Activated CD4-positive, alpha-beta T cell treated with anti-CD3 and anti-CD28 coated beads, Interleukin-2, Interleukin-4, amounts not matched to agents 100 ng/mL and 50 ng/mL, durations not matched to agents 16 hours and 8 hours (primary cell): ENCODE measurements around the gene ALKBH1.
A peak's percentile ranks its signal among the peaks of the same experiment; 100 is the strongest.
"Not testable (repeated sequence)": the region's sequence is repeated elsewhere in the genome, so short reads cannot be mapped to it uniquely, and the experiment has no call there.

ENCODE experiments used
- DNase-seq: peaks from one replicate; pipeline ENCODE4 v3.0.0-alpha.2; 2020; ENCODE audit warnings: low spot score

The ALKBH1 gene

DNA sequence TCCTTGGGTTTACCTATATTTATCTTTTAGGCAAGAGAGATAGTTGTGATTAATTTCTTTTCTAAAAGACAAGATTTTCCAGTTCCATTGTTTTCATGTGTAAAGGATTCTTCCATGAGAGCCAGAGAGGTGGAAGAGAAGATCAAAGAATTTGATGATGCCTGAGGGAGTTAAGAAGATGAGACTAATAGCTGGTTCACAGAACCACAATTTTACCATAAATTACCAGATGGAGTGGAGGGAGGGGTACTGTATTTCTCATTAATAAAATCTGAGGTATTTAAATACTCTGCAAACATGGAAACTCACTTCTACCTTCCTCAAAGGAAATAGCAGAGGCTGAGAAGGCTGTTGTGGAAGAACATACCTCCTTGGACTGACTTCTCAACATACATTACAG lies 34.6 kb downstream of the ALKBH1 start:
- DNase-seq = no peak

DNA sequence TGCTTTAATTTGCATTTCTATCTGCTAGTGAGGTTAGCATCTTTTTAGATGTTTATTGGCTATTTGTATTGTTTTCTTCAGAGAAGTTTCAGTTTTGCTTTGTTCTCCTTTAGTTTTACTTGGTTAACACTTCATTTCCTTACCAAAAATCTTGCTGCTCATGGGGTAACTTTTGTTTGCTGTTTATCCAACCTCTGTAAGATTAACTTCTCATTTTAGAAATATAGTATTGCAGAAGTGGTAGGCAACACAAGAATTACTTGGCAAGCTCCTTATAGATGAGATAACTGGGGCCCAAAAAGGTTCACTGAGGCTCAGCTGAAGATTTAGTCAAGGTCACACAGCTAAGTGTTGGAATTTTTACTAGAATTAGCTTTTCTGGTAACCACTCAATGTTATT lies 40.5 kb downstream of the ALKBH1 start:
- DNase-seq = no peak

DNA sequence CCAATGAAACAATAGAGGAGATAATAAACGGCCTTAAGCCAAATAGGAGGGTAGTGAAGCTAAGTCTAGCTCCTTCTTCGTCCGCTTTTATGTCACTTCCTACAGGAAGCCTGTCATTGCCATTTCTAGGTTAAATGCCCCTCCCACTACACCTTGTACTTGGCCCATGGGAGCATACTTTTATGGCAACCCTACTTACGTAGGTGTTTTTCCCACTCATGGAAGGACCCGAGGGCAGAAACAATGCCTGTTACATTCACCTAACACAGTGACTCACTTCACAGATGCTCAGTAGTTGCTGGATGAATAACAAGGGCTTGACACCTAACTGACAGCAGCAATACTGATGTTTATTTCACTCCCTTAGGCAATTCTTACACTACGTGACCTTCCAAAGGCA lies 44.5 kb downstream of the ALKBH1 start:
- no peak for DNase-seq

DNA sequence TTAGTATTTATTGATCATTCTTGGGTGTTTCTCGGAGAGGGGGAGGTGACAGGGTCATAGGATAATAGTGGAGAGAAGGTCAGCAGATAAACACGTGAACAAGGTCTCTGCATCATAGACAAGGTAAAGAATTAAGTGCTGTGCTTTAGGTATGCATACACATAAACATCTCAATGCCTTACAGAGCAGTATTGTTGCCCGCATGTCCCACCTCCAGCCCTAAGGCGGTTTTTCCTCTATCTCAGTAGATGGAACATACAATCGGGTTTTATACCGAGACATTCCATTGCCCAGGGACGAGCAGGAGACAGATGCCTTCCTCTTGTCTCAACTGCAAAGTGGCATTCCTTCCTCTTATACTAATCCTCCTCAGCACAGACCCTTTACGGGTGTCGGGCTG lies 46.3 kb downstream of the ALKBH1 start:
- not testable (repeated sequence) for DNase-seq

DNA sequence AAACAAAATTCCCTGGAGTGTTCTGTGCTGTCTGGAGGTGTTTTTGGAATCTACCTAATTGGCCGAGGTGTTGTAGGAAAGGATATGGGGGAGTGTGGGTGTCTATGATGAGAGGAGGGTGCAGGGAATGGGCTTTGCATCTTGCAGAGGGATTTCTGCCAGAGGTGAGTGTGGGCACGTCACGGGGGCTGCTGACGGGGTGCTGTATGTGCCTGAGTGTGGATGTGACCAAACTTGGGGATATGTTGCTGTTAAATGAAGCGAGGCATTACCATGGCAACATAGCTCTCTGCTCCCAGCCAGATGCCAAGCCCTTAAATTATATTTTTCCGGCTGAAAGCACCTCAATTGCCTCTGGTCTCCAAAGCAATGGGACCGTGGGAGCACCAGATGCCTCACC lies 47.1 kb downstream of the ALKBH1 start:
- no peak for DNase-seq

DNA sequence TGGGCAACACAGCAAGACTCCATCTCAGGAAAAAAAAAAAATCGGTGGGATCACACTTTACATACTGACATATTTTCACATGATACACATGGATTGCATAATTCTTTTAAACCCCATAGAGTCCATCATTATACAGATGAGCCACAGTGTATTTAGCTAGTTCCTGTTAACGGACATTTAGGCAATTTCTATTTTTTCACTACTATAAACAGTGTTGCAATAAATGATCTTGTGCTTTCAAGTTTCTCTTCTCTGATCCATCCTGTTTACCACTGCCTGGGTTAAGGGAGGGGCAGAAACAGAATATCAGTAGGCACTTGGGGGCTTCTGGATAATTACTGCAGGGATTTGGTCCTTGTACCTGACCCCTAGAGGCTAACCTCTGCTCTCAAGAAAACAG lies 48.0 kb downstream of the ALKBH1 start:
- DNase-seq = no peak

DNA sequence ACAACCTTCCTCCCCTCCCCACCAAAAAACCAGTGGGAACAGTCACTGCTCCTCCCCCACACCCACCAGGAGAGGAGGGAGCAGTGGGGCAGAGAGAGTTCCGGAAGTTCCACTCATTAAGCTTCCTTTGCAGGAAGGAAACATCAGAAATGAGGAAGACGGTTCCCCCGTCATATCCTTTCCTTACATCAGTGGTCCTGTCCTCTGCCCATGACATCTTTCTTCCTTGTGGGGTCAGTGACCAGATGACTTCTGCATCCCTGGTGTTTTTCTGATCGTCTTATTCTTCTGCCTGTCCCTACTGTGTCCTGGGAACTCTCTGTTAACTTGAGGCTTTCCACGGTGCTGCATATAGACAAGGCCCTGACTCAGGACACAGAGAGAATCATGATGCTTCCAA lies 50.5 kb downstream of the ALKBH1 start:
- no peak for DNase-seq

DNA sequence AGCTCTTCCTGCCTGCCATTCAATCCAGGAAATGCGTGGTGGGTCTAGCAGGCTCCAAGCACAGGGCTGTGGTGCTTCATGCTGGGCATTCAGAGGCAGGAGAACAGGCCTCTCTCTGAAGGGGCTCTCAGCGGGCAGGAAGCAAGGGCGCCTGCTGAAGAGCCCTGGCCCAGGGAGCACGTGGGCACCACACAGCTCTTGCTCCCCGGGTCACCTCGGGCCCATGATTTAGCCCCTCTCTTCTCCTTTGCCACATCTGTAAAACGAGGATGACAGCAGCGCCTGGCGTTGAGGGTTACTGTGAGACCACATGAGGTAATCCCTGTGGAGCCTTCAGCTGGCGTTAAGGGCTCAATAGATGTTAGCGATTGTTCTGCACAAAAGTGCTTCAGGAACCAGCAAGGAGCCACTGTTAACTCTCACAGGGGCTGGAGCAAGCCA lies 53.8 kb downstream of the ALKBH1 start:
- DNase-seq = no peak

DNA sequence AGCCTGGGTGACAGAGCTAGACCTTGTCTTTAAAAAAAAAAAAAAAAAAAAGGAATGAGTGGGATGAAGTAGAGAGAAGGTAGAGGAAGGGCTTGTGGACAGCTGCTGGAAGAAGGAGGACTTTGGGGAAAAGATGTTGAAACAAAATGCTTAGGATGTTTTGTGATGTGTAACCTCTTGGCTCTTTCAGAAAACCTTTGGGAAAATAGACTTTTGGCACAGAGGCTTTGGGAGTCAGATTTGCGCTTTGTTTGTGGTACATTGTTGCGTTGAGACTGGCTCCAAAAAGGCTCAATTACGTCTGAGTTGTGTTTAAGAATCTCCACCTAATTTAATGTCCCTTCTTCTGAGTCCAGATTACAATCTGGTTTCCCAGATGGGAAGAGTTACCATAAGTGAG lies 58.5 kb downstream of the ALKBH1 start:
- DNase-seq = no peak

DNA sequence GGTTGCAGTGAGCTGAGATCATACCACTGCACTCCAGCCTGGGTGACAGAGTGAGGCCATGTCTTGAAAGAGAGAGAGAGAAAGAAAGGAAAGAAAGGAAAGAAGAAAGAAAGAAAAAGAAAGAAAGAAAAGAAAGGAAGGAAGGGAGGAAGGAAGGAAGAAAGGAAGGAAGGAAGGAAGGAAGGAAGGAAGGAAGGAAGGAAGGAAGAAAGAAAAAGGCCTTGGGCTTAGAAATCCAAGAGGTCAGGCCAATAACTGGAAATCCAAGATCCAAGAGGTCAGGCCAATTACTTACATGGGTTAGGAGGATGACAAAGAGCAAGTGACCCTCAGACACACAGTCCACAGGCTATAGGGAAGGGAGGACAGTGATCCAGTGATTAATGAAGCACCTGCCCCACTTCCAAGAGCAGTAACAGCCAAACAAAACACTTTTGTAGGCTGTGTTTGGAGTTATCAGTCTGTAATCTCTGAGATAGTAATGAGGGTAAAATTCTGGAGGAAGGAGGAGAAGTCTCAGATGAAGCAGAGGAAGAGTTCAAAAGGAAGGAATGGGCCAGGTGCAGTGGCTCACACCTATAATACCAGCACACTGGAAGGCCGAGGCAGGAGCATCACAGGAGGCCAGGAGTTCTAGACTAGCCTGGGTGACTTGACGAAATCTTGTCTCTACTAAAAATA lies 59.2 kb downstream of the ALKBH1 start:
- DNase-seq = no peak

DNA sequence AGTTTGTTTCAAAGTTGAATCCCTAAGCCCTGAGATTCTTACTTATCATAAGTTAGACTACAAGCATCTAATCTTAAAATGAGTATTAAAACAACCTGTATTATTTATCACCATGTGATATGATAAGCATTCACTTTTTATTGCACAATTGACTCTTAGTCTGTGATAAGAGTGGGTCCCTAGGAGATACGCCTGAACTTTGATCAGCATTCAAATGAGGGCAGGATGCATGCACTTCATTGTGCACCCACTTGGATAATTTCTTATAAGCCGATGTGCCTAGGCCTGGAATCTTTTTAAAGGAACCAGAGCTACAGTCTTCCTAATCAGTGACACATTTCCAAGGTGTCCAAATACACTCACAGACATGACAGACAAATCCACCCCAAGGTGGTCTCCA lies 60.0 kb downstream of the ALKBH1 start:
- no peak for DNase-seq

DNA sequence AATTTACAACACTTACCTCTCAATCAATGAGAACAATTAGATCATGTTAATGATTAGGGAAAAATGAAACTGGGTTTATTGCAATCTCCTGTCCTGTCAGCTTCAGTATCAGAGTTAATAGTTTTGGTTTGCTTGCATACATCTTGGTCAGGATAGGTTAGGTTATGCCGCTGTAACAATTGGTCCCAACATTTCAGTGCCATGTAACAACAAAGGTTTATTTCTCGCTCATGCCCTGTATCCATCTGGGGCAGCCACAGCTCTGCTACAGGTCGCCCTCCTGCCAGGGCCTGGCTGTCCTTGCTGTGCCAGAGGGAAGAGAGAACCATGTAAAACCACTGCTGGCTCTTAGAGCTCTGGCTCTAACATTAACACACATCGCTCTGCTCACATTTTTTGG lies 60.9 kb downstream of the ALKBH1 start:
- DNase-seq = no peak

DNA sequence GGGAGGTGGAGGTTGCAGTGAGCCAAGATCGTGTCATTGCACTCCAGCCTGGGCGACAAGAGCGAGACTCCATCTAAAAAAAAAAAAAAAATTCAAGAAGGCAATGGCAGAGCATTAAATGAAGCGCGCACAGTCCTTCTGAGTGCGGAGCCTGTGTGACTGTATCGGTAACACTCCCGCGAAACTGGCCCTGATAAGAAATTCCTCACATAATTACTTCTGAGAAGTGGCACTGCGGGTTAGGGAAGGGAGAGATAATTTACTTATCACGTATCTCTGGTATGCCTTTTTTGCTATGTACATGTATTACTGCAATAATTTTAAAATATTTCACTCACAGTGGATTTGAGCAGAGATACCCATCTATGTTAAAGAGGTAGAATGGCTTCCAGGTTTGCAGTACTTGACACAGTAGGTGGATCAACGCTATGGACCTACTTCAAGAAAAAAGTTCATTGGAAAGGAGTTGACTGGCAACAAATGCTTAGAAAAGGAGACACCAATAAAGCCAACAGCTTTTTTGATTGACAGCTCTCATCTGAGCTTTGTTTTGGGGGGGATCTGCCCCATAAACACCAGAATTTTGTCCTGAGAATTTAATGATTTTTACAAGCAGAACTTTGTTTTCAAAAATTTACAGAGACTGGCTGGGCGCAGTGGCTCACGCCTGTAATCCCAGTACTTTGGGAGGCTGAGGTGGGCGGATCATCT lies 62.1 kb downstream of the ALKBH1 start:
- no peak for DNase-seq

DNA sequence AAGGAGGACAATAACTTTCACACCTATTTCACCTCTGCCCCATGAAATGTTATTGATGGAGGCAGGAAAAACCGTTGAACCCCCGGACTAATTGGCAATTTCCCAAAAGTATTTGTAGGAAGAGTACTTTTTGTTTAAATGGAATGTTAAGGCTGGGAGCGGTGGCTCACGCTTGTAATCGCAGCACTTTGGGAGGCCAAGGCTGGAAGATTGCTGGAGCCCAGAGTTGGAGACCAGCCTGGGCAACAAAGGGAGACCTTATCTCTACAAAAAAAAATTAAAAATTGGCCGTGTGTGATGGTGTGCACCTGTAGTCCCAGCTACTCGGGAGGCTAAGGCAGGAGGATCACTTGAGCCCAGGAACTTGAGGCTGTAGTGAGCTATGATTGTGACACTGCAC lies 65.4 kb downstream of the ALKBH1 start:
- no peak for DNase-seq

DNA sequence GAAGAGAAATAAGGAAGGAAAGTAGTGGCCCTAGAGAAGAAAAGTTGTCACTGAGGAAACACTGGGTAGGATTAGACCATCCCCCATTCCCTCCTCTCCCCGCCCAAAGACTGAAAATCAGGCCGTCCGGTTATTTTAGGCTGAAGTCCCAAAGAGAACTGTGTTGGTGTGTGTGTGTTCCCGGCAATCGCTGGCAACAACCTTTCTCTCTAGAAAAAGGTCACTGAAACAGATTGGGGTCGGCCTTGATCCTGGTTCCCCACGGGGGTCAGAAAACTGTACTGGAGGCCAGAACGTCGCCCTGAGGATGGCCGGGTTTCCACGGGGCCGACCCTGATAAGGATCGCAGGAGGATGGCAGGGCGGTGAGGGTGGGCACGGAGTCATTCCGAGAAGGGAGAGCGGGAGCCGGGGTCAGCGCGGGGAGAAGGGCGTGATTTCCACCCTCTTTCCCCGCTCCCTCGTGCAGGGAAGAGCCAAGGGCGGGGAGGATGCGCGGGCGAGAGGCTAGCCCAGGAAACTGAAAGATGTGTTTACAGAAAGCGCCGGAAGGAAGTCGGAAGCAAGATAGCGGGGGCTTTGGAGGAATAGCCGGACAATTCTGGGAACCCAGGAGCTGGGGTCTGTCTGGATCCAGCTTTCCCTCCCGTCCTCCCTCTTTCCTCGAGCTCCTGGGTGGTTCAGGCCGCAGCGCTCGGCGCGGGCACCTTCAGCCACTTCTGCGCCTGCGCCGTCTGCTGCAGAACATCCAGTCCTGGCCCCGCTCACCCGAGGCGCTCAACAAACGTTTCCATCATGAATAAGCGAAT lies 66.1 kb downstream of the ALKBH1 start:
- DNase-seq = peak; percentile 60

DNA sequence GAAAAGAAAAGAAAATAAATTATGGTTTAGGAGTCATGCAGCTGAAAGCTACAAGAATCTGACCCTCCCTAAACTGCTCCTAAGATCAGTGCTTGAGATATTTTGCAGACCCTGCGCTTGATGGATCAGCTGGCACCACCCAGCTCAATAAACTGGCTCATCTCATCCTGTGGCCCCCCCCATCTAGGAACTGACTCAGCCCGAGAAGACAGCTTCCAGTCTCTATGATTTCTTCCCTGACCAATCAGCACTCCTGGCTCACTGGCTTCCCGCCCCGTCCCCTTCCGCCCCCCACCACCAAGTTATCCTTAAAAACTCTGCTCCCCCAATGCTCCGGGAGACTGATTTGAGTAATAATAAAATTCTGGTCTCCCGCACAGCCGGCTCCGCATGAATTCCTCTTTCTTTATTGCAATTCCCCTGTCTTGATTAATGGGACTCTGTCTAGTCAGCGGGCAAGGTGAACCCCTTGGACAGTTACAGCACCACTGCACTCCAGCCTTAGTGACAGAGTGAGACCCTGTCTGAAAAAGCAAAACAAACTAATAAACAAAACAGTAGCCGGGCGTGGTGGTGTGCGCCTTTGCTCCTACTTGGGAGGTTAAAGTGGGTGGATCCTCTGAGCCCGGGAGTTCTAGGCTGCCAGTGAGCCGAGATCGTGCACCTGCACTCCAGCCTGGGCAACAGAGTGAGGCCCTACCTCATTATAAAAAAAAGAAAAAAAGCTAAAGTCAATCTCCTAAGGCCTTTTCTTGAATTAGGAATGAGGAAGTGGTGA lies 66.9 kb downstream of the ALKBH1 start:
- DNase-seq = no peak

DNA sequence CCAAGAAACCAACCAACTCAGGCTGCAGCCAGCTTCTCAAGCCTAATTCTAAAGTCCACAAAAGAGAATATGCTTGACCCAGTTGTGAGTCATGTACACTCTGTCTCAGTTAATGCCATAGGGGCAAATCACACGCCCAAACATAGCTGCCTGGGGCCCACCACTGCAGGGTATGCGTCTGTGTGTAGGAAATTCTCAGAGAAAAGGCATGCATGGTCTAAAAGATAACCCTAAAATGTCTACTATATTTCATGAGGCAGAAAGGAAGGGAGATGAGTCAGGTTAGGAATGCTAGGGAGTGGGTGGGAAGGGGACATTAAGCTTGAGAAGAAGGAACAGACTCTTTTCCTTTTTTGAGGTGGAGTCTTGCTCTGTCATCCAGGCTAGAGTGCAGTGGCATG lies 69.1 kb downstream of the ALKBH1 start:
- DNase-seq = no peak

DNA sequence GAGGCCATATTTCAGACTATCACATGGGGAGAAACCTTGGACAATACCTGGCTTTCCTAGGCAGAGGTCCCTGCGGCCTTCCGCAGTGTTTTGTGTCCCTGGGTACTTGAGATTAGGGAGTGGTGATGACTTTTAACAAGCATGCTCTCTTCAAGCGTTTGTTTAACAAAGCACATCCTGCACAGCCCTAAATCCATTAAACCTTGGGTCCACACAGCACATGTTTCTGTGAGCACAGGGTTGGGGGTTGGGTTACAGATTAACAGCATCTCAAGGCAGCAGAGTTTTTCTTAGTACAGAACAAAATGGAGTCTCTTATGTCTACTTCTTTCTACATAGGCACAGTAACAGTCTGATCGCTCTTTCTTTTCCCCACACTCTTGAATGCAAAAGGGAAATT lies 72.0 kb downstream of the ALKBH1 start:
- not testable (repeated sequence) for DNase-seq

DNA sequence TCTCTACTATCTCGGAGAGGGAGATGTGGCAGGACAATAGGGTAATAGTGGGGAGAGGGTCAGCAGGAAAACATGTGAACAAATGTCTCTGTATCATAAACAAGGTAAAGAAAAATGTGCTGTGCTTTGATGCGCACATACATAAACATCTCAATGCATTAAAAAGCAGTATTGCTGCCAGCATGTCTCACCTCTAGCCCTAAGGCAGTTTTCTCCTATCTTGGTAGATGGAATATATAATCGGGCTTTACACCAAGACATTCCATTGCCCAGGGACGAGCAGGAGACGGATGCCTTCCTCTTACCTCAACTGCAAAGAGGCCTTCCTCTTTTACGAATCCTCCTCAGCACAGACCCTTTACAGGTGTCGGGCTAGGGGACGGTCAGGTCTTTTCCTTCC lies 72.4 kb downstream of the ALKBH1 start:
- not testable (repeated sequence) for DNase-seq

DNA sequence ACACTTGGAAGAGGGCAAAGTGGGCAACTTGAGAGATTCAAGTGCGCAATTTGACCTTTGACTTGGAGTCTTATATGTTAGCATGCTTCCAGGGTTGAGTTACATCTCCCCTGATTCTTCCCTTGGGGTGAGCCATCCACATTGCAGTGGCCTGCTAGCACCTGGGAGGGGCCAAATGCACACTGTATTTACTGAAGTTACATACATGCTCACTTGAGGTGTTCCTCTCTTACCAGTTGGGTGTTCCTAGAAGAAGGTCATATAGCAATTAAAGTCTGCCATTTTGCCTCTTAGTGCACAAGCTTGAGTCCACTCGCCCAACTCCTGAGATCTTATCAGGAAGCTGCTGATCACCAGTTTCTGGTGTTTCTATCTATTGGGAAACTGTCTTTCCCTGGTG lies 77.7 kb downstream of the ALKBH1 start:
- DNase-seq = no peak

DNA sequence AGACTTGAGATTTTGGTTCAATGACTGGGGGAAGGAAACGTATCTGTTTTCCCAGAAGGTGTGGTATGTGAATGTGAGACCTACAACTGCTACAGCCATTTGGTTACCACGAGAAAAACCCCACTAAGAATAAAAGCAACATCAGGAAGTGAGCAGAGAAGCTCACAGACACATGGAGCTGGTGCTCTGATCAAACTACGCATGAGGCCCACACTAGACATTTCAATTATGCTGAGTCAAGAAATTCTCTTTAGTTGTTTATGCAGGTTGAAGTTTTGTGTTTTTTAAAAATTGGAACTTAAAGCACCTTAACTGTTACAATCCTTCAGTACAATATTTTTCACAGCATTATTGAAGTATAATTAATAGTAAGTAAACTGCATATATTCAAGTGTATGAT lies 82.5 kb downstream of the ALKBH1 start:
- no peak for DNase-seq

DNA sequence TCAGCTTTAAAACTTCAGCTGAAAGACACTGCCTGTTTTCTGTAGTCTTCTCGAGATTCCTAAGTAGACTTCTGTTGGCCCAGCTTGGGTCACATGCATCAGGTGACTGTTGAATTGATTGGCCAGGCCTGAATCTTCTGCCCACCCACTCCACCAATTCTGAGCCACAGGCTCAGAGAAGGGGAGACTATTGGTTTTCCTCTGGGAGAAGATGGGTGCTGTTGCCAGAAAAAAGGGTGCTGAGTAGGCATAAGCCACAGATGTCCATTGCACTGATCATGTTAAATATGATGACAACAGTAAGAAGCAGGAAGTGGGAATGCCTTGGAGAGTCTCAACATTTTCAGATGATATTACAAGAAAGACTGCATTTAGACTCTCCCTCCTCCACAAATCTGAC lies 84.6 kb downstream of the ALKBH1 start:
- DNase-seq = no peak
